Epithelial cell of prostate (primary cell): ENCODE data around the gene SYNE1.
"Not testable (repeated sequence)": the region's sequence is repeated elsewhere in the genome, so short reads cannot be mapped to it uniquely, and the experiment has no call there.

Source experiments
- DNase-seq: peaks from one replicate; pipeline ENCODE4 v3.0.0-alpha.2; 2011; ENCODE audit warnings: low read depth, low spot score
- H3K27ac ChIP-seq: fragments of 450-650 bp; 2 replicates; pipeline ENCODE4 v1.5.1; 2017; ENCODE audit warnings: mild to moderate bottlenecking

SYNE1 gene

GRCh38 chr6:152571943-152572337, 65.2 kb downstream of the SYNE1 start:
- DNase-seq, result no peak
- H3K27ac ChIP-seq, result no peak overlapping the region

GRCh38 chr6:152571089-152571488, 66.1 kb downstream of the SYNE1 start:
- no peak overlapping the region for H3K27ac ChIP-seq
- DNase-seq, result no peak

GRCh38 chr6:152566103-152566875, 70.9 kb downstream of the SYNE1 start:
- no peak overlapping the region for H3K27ac ChIP-seq
- DNase-seq, result no peak

- H3K27ac ChIP-seq, result no peak overlapping the region
- no peak for DNase-seq
Measured at GRCh38 chr6:152563177-152563576, 74.0 kb downstream of the SYNE1 start.

GRCh38 chr6:152558798-152559197, 78.4 kb downstream of the SYNE1 start:
- not testable (repeated sequence) for DNase-seq, H3K27ac ChIP-seq

- H3K27ac ChIP-seq, result no peak overlapping the region
Measured at GRCh38 chr6:152557502-152557901, 79.7 kb downstream of the SYNE1 start.

GRCh38 chr6:152554851-152555250, 82.3 kb downstream of the SYNE1 start:
- no peak overlapping the region for H3K27ac ChIP-seq

More at GRCh38 chr6:152557502-152557901, 79.7 kb downstream of the SYNE1 start:
- DNase-seq, result no peak

GRCh38 chr6:152552616-152553209, 84.4 kb downstream of the SYNE1 start:
- no peak overlapping the region for H3K27ac ChIP-seq
- no peak for DNase-seq

More at GRCh38 chr6:152554851-152555250, 82.3 kb downstream of the SYNE1 start:
- DNase-seq, result no peak

- DNase-seq, result no peak
- no peak overlapping the region for H3K27ac ChIP-seq
Measured at GRCh38 chr6:152543519-152543918, 93.6 kb downstream of the SYNE1 start.

GRCh38 chr6:152540381-152540780, 96.8 kb downstream of the SYNE1 start:
- H3K27ac ChIP-seq, result no peak overlapping the region
- no peak for DNase-seq

- no peak overlapping the region for H3K27ac ChIP-seq
- DNase-seq, result no peak
Measured at GRCh38 chr6:152534541-152534940, 102.6 kb downstream of the SYNE1 start.

GRCh38 chr6:152532556-152533422, 104.4 kb downstream of the SYNE1 start:
- no peak overlapping the region for H3K27ac ChIP-seq

GRCh38 chr6:152531659-152532058, 105.5 kb downstream of the SYNE1 start:
- H3K27ac ChIP-seq, result no peak overlapping the region

More at GRCh38 chr6:152532556-152533422, 104.4 kb downstream of the SYNE1 start:
- no peak for DNase-seq

GRCh38 chr6:152529369-152529768, 107.8 kb downstream of the SYNE1 start:
- no peak overlapping the region for H3K27ac ChIP-seq

More at GRCh38 chr6:152531659-152532058, 105.5 kb downstream of the SYNE1 start:
- DNase-seq, result no peak

GRCh38 chr6:152514120-152514519, 123.0 kb downstream of the SYNE1 start:
- not testable (repeated sequence) for DNase-seq, H3K27ac ChIP-seq

More at GRCh38 chr6:152529369-152529768, 107.8 kb downstream of the SYNE1 start:
- no peak for DNase-seq

GRCh38 chr6:152509916-152510315, 127.2 kb downstream of the SYNE1 start:
- no peak overlapping the region for H3K27ac ChIP-seq
- DNase-seq, result no peak

- no peak for DNase-seq
- no peak overlapping the region for H3K27ac ChIP-seq
Measured at GRCh38 chr6:152508477-152508876, 128.7 kb downstream of the SYNE1 start.

- DNase-seq, result no peak
- no peak overlapping the region for H3K27ac ChIP-seq
Measured at GRCh38 chr6:152503546-152503945, 133.6 kb downstream of the SYNE1 start.

GRCh38 chr6:152502421-152503188, 134.6 kb downstream of the SYNE1 start:
- no peak overlapping the region for H3K27ac ChIP-seq
- DNase-seq, result no peak

- no peak overlapping the region for H3K27ac ChIP-seq
- no peak for DNase-seq
Measured at GRCh38 chr6:152499931-152500330, 137.2 kb downstream of the SYNE1 start.
